ENCODE measurements around the gene TTC21B.

DNA sequence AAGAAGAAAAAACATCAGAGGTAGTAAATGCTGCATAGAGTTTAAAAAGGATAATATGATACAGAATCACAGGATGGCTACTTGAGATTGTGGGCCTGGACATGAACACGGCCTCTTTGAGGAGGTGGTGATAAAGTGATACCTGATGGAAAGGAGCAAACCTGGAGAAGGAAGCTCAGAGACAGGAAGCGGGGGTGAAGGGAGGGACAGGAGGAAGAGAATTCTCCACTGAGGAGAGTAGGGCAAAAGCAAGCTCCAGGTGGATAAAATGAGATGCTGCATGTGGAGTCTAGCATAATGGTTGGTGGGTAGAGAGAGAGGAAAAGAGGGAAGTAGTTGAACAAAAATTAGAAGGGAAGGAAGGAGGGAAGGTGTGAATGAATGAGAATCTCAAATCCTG is 82.6 kb downstream of the TTC21B start:
- TF ChIP-seq, protein P1, sequence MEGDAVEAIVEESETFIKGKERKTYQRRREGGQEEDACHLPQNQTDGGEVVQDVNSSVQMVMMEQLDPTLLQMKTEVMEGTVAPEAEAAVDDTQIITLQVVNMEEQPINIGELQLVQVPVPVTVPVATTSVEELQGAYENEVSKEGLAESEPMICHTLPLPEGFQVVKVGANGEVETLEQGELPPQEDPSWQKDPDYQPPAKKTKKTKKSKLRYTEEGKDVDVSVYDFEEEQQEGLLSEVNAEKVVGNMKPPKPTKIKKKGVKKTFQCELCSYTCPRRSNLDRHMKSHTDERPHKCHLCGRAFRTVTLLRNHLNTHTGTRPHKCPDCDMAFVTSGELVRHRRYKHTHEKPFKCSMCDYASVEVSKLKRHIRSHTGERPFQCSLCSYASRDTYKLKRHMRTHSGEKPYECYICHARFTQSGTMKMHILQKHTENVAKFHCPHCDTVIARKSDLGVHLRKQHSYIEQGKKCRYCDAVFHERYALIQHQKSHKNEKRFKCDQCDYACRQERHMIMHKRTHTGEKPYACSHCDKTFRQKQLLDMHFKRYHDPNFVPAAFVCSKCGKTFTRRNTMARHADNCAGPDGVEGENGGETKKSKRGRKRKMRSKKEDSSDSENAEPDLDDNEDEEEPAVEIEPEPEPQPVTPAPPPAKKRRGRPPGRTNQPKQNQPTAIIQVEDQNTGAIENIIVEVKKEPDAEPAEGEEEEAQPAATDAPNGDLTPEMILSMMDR (IDR thresholded peaks at IDR 0.05): no peak
- TF ChIP-seq JUN (CRISPR knock-in tag; IDR thresholded peaks at IDR 0.05): no peak
- TF ChIP-seq NR2C2 (CRISPR knock-in tag; IDR thresholded peaks at IDR 0.05): no peak
